Measurements from ENCODE around the gene COPS7A.

DNA sequence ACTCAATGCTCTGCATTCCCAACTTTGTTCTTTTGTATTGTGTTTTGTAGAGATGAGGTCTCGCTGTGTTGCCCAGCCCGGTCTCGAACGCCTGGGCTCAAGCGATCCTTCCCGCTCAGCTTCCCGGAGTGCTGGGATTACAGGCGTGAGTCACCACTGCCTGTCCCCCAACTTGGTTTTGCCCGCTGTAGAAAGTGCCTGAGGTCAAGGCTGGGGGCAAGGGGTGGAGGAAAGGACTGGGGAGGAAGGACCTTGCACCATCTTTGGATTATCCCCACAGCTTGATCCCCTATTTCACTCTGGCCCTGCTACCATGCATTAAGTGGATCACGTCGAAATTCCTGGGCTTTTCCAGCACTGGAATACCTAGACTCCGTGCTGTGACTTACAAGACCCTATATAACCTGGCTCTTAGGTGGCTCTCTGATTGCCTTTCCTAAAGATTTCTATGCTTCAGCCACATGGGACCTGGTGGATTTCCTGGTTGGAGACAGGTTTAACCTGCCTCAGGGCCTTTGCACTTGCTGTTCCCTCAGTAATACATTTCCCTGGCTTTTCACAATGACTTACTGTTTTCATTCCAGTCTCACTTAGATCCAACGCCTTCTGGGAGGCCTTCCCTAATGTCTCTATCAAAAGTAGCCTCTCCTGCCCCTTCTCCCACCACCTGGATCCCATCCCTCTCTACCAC, 22.6 kb upstream of the COPS7A start:
- TF ChIP-seq, protein P1, sequence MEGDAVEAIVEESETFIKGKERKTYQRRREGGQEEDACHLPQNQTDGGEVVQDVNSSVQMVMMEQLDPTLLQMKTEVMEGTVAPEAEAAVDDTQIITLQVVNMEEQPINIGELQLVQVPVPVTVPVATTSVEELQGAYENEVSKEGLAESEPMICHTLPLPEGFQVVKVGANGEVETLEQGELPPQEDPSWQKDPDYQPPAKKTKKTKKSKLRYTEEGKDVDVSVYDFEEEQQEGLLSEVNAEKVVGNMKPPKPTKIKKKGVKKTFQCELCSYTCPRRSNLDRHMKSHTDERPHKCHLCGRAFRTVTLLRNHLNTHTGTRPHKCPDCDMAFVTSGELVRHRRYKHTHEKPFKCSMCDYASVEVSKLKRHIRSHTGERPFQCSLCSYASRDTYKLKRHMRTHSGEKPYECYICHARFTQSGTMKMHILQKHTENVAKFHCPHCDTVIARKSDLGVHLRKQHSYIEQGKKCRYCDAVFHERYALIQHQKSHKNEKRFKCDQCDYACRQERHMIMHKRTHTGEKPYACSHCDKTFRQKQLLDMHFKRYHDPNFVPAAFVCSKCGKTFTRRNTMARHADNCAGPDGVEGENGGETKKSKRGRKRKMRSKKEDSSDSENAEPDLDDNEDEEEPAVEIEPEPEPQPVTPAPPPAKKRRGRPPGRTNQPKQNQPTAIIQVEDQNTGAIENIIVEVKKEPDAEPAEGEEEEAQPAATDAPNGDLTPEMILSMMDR (conservative IDR thresholded peaks at IDR 0.05), result no peak
- no peak for TF ChIP-seq EZH2 (IDR thresholded peaks at IDR 0.05; ENCODE audit: low read depth)
